Measurements from ENCODE around the gene DOK5. TPM values are rescaled to one million over a fixed set of nuclear protein-coding genes. Genes with fewer than 3 reads are reported as not detected.
"Not testable (repeated sequence)": the region's sequence is repeated elsewhere in the genome, so short reads cannot be mapped to it uniquely, and the experiment has no call there.

Gene DOK5
- total RNA-seq, 1 donor from 2014 or later = 38.4 TPM

- H3K4me1 Mint-ChIP-seq = peaks cover 28% of the 10 kb centered on the region
- peak overlapping the region; percentile 84 for H3K4me3 Mint-ChIP-seq
- no peak for DNase-seq
- peaks cover 39% of the 10 kb centered on the region for H3K27me3 Mint-ChIP-seq
- intact Hi-C loops (cut with micrococcal nuclease) = loop anchor here (5.0 to 10.0 kb wide), 2 partner anchors 122 to 269 kb away; partner anchors contain the start of gene PFDN4
- peak overlapping the region; percentile 66 for H3K27ac Mint-ChIP-seq
- H3K9me3 Mint-ChIP-seq = peaks cover 3% of the 10 kb centered on the region
- H3K36me3 Mint-ChIP-seq (ENCODE audit: low read depth) = peaks cover 2% of the 10 kb centered on the region
These were observed 996 bp downstream of the DOK5 start for GRCh38 chr20:54476169-54477009.

GRCh38 chr20:54477191-54477955 is 2.0 kb downstream of the DOK5 start:
- H3K4me1 Mint-ChIP-seq = peaks cover 28% of the 10 kb centered on the region
- H3K36me3 Mint-ChIP-seq (ENCODE audit: low read depth) = peaks cover 2% of the 10 kb centered on the region
- peaks cover 39% of the 10 kb centered on the region for H3K27me3 Mint-ChIP-seq
- no peaks in the 10 kb centered on the region for H3K9me3 Mint-ChIP-seq
- DNase-seq = no peak
- H3K27ac Mint-ChIP-seq = no peak overlapping the region
- peak overlapping the region; percentile 84 for H3K4me3 Mint-ChIP-seq
- intact Hi-C loops (cut with micrococcal nuclease) = loop anchor here (5.0 to 10.0 kb wide), 2 partner anchors 123 to 270 kb away; partner anchors contain the start of gene PFDN4

- intact Hi-C loops (cut with micrococcal nuclease) = loop anchor here (5.0 to 10.0 kb wide), 2 partner anchors 125 to 272 kb away; partner anchors contain the start of gene PFDN4
- Mint-ChIP-seq H3K36me3 (ENCODE audit: low read depth) (peaks cover 2% of the 10 kb centered on the region), H3K4me3 (peak overlapping the region; percentile 21), H3K9me3 (no peaks in the 10 kb centered on the region), H3K27ac (no peak overlapping the region), H3K4me1 (peaks cover 19% of the 10 kb centered on the region), H3K27me3 (peaks cover 29% of the 10 kb centered on the region)
- DNase-seq = no peak
These were observed 3.9 kb downstream of the DOK5 start for GRCh38 chr20:54479138-54479906.

- H3K36me3 Mint-ChIP-seq (ENCODE audit: low read depth); DNase-seq; H3K9me3 Mint-ChIP-seq; H3K27ac Mint-ChIP-seq: not testable (repeated sequence)
- Mint-ChIP-seq H3K27me3 (peaks cover 23% of the 10 kb centered on the region), H3K4me1 (peaks cover 13% of the 10 kb centered on the region), H3K4me3 (peak overlapping the region; percentile 21)
- intact Hi-C loops (cut with micrococcal nuclease) = loop anchor here (5.0 to 10.0 kb wide), 2 partner anchors 125 to 273 kb away; partner anchors contain the start of gene PFDN4
These were observed 4.5 kb downstream of the DOK5 start for GRCh38 chr20:54479937-54480336.

GRCh38 chr20:54481442-54481841 is 6.0 kb downstream of the DOK5 start:
- H3K36me3 Mint-ChIP-seq (ENCODE audit: low read depth) = peaks cover 2% of the 10 kb centered on the region
- no peak overlapping the region for H3K27ac Mint-ChIP-seq
- no peak overlapping the region for H3K4me3 Mint-ChIP-seq

GRCh38 chr20:54485631-54486030 is 10.2 kb downstream of the DOK5 start:
- no peak for DNase-seq
- intact Hi-C loops (cut with micrococcal nuclease) = no loop called here
- no peak overlapping the region for H3K27ac Mint-ChIP-seq
- H3K4me3 Mint-ChIP-seq = no peak overlapping the region
- H3K9me3 Mint-ChIP-seq = no peaks in the 10 kb centered on the region
- no peaks in the 10 kb centered on the region for H3K36me3 Mint-ChIP-seq (ENCODE audit: low read depth)
- no peaks in the 10 kb centered on the region for H3K27me3 Mint-ChIP-seq
- peaks cover 3% of the 10 kb centered on the region for H3K4me1 Mint-ChIP-seq

More at GRCh38 chr20:54481442-54481841, 6.0 kb downstream of the DOK5 start:
- Mint-ChIP-seq H3K9me3 (no peaks in the 10 kb centered on the region), H3K27me3 (peaks cover 14% of the 10 kb centered on the region), H3K4me1 (peaks cover 12% of the 10 kb centered on the region)
- no peak for DNase-seq
- intact Hi-C loops (cut with micrococcal nuclease) = no loop called here

GRCh38 chr20:54486585-54486984 is 11.2 kb downstream of the DOK5 start:
- peaks cover 4% of the 10 kb centered on the region for H3K9me3 Mint-ChIP-seq
- no peak for DNase-seq
- H3K27me3 Mint-ChIP-seq = no peaks in the 10 kb centered on the region
- no peak overlapping the region for H3K4me3 Mint-ChIP-seq
- H3K4me1 Mint-ChIP-seq = peaks cover 3% of the 10 kb centered on the region
- no peak overlapping the region for H3K27ac Mint-ChIP-seq
- no peaks in the 10 kb centered on the region for H3K36me3 Mint-ChIP-seq (ENCODE audit: low read depth)
- intact Hi-C loops (cut with micrococcal nuclease) = no loop called here

GRCh38 chr20:54488442-54488841 is 13.0 kb downstream of the DOK5 start:
- H3K27ac Mint-ChIP-seq = no peak overlapping the region
- intact Hi-C loops (cut with micrococcal nuclease) = no loop called here
- H3K4me3 Mint-ChIP-seq = no peak overlapping the region
- peaks cover 4% of the 10 kb centered on the region for H3K9me3 Mint-ChIP-seq
- no peaks in the 10 kb centered on the region for H3K27me3 Mint-ChIP-seq
- no peak for DNase-seq
- no peaks in the 10 kb centered on the region for H3K36me3 Mint-ChIP-seq (ENCODE audit: low read depth)
- H3K4me1 Mint-ChIP-seq = peaks cover 3% of the 10 kb centered on the region

GRCh38 chr20:54491506-54491905 is 16.1 kb downstream of the DOK5 start:
- Mint-ChIP-seq H3K4me3 (no peak overlapping the region), H3K4me1 (no peaks in the 10 kb centered on the region), H3K36me3 (ENCODE audit: low read depth) (no peaks in the 10 kb centered on the region), H3K27ac (no peak overlapping the region), H3K9me3 (peaks cover 4% of the 10 kb centered on the region), H3K27me3 (no peaks in the 10 kb centered on the region)
- intact Hi-C loops (cut with micrococcal nuclease) = no loop called here
- DNase-seq = no peak

GRCh38 chr20:54494303-54495006 is 19.1 kb downstream of the DOK5 start:
- H3K27ac Mint-ChIP-seq = no peak overlapping the region
- no peaks in the 10 kb centered on the region for H3K27me3 Mint-ChIP-seq
- H3K9me3 Mint-ChIP-seq = peaks cover 4% of the 10 kb centered on the region
- intact Hi-C loops (cut with micrococcal nuclease) = no loop called here
- no peaks in the 10 kb centered on the region for H3K36me3 Mint-ChIP-seq (ENCODE audit: low read depth)
- no peak for DNase-seq
- no peak overlapping the region for H3K4me3 Mint-ChIP-seq
- H3K4me1 Mint-ChIP-seq = no peaks in the 10 kb centered on the region

- Mint-ChIP-seq H3K4me3 (no peak overlapping the region), H3K4me1 (no peaks in the 10 kb centered on the region), H3K36me3 (ENCODE audit: low read depth) (no peaks in the 10 kb centered on the region), H3K27ac (no peak overlapping the region), H3K9me3 (no peaks in the 10 kb centered on the region), H3K27me3 (no peaks in the 10 kb centered on the region)
- intact Hi-C loops (cut with micrococcal nuclease) = no loop called here
- DNase-seq = no peak
These were observed 22.7 kb downstream of the DOK5 start for GRCh38 chr20:54497931-54498718.

- H3K36me3 Mint-ChIP-seq (ENCODE audit: low read depth) = no peaks in the 10 kb centered on the region
- H3K27ac Mint-ChIP-seq = no peak overlapping the region
- no peak for DNase-seq
- H3K4me1 Mint-ChIP-seq = no peaks in the 10 kb centered on the region
- H3K27me3 Mint-ChIP-seq = no peaks in the 10 kb centered on the region
- intact Hi-C loops (cut with micrococcal nuclease) = no loop called here
- H3K9me3 Mint-ChIP-seq = peaks cover 6% of the 10 kb centered on the region
- H3K4me3 Mint-ChIP-seq = no peak overlapping the region
These were observed 23.7 kb downstream of the DOK5 start for GRCh38 chr20:54499111-54499510.
